ENCODE results near the gene SPATA2L. TPM values are rescaled to one million over a fixed set of nuclear protein-coding genes. Genes with fewer than 3 reads are reported as not detected.

Gene SPATA2L
- total RNA-seq, 1 donor from 2014 or later: 9.3 TPM

- Mint-ChIP-seq H3K4me1 (ENCODE audit: low read depth) (peaks cover 3% of the 10 kb centered on the region), H3K27me3 (ENCODE audit: low read depth) (no peaks in the 10 kb centered on the region), H3K27ac (ENCODE audit: unreplicated experiment) (no peak overlapping the region), H3K9me3 (ENCODE audit: low read depth) (no peaks in the 10 kb centered on the region), H3K4me3 (ENCODE audit: unreplicated experiment) (no peak overlapping the region), H3K36me3 (ENCODE audit: low read depth) (peaks cover 2% of the 10 kb centered on the region)
- peak; percentile 92 for DNase-seq (ENCODE audit: low spot score)
- no peak for TF ChIP-seq CTCF (IDR thresholded peaks at IDR 0.05)
Observed at GRCh38 chr16:89744813-89745212, 43.3 kb upstream of the SPATA2L start.

- DNase-seq (ENCODE audit: low spot score): no peak
- peaks cover 13% of the 10 kb centered on the region for H3K36me3 Mint-ChIP-seq (ENCODE audit: low read depth)
- H3K4me3 Mint-ChIP-seq (ENCODE audit: unreplicated experiment): no peak overlapping the region
- peaks cover 3% of the 10 kb centered on the region for H3K4me1 Mint-ChIP-seq (ENCODE audit: low read depth)
- no peaks in the 10 kb centered on the region for H3K9me3 Mint-ChIP-seq (ENCODE audit: low read depth)
- H3K27ac Mint-ChIP-seq (ENCODE audit: unreplicated experiment): no peak overlapping the region
- no peak for TF ChIP-seq CTCF (IDR thresholded peaks at IDR 0.05)
- H3K27me3 Mint-ChIP-seq (ENCODE audit: low read depth): no peaks in the 10 kb centered on the region
Observed at GRCh38 chr16:89742948-89743347, 41.4 kb upstream of the SPATA2L start.

DNA sequence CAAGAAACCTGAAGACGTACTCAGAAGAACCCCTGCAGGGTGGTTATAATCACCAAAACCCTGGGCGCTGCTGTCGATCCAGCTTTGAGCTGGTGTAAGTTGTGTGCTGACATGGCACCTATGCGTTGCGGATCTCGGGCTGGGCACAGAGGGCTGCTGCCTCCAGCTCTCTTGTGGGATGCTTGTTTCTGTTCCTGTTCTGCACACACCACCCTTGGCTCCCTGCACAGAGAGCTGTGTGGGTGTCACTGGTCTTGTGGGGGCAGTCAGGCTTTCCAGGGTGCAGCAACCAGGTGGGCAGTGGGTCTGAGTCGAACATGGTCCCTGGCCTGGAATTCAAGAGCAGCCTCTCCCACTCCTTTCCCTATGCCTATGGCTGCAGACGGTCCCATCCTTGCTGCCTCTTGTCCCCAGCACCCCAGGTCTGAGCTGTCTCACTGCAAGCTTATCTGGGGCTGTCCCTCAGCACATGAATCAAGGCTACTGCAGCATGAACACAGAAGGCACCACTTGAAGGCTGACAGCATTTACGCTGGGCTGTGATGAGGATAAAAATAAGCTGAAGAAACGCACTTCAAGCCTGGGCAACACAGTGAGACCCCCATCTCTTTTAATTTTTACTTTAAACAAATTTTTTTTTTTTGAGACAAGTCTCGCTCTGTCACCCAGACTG, 40.0 kb upstream of the SPATA2L start:
- H3K4me1 Mint-ChIP-seq (ENCODE audit: low read depth): peaks cover 3% of the 10 kb centered on the region
- H3K27me3 Mint-ChIP-seq (ENCODE audit: low read depth): no peaks in the 10 kb centered on the region
- no peak for TF ChIP-seq CTCF (IDR thresholded peaks at IDR 0.05)
- DNase-seq (ENCODE audit: low spot score): no peak
- peaks cover 17% of the 10 kb centered on the region for H3K36me3 Mint-ChIP-seq (ENCODE audit: low read depth)
- H3K9me3 Mint-ChIP-seq (ENCODE audit: low read depth): no peaks in the 10 kb centered on the region
- no peak overlapping the region for H3K4me3 Mint-ChIP-seq (ENCODE audit: unreplicated experiment)
- H3K27ac Mint-ChIP-seq (ENCODE audit: unreplicated experiment): no peak overlapping the region

GRCh38 chr16:89739383-89739782, 37.9 kb upstream of the SPATA2L start:
- H3K27ac Mint-ChIP-seq (ENCODE audit: unreplicated experiment): no peak overlapping the region
- no peak for TF ChIP-seq CTCF (IDR thresholded peaks at IDR 0.05)
- H3K4me1 Mint-ChIP-seq (ENCODE audit: low read depth): peaks cover 3% of the 10 kb centered on the region
- DNase-seq (ENCODE audit: low spot score): no peak
- H3K4me3 Mint-ChIP-seq (ENCODE audit: unreplicated experiment): no peak overlapping the region
- no peaks in the 10 kb centered on the region for H3K9me3 Mint-ChIP-seq (ENCODE audit: low read depth)
- H3K27me3 Mint-ChIP-seq (ENCODE audit: low read depth): no peaks in the 10 kb centered on the region
- peaks cover 26% of the 10 kb centered on the region for H3K36me3 Mint-ChIP-seq (ENCODE audit: low read depth)

DNA sequence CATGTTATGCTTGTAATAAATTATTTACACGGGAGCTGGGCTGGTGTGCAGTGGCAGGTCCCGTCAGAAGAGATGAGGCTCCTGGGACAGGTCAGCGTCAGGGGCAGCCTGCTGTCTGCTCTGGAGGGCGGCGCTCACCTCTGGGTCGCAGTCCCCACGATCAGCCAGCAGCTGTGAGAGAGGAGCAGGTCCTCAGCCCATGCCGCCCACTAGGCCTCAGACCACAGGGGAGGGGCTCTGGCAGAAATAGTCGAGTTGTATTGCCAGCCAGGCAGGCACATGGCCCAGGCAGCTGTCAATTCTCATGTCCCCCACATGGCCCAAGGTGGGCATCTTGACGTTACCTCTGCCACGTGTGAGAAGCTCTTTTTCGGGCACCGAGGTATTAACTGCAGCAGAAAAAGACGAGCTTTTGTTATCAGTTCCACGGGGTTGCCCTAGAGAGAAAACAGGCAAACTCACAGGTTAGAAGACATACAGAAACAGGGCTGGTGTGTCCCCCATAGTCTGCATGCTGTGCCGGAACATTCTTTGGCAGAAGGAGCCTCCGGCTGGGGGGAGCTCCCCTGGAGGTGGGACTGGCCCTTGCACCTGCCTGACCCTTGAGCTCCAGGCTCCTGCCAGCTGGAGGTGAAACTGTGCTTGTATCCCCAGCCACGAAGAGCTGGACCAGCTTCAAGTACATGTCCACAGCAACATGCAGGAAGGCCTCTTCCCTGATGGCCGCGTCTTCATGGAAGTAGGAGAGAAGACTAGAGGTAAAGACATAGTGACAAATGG, 37.2 kb upstream of the SPATA2L start:
- no peaks in the 10 kb centered on the region for H3K9me3 Mint-ChIP-seq (ENCODE audit: low read depth)
- H3K4me3 Mint-ChIP-seq (ENCODE audit: unreplicated experiment): no peak overlapping the region
- peaks cover 3% of the 10 kb centered on the region for H3K4me1 Mint-ChIP-seq (ENCODE audit: low read depth)
- H3K27me3 Mint-ChIP-seq (ENCODE audit: low read depth): no peaks in the 10 kb centered on the region
- TF ChIP-seq CTCF (IDR thresholded peaks at IDR 0.05): no peak
- no peak overlapping the region for H3K27ac Mint-ChIP-seq (ENCODE audit: unreplicated experiment)
- peaks cover 28% of the 10 kb centered on the region for H3K36me3 Mint-ChIP-seq (ENCODE audit: low read depth)
- no peak for DNase-seq (ENCODE audit: low spot score)
